HuH-7.5 (cell line): ENCODE data around the gene SEMA6B.

ENCODE experiments used
- DNase-seq: peaks from one replicate; pipeline ENCODE4 v3.0.0; 2011; ENCODE audit warnings: low spot score

The SEMA6B gene

DNA sequence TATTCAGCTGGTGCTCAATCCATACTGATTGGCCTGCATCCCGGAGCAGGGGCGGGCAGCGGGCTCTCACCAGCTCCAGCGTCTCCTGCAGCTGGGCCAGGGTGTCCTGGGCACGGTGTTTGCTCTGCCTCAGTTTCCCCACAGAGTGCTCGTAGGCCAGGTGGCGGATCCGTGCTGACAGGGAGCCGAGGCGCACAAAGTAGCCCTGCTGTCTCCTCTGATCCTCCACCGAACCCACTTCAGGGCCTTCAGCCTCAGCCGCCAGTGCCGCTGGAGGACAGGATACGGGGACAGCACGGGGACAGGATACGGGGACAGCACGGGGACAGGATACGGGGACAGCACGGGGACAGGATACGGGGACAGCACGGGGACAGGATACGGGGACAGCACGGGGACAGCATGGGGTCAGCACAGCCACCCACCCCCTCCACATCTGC, 33.9 kb downstream of the SEMA6B start:
- no peak for DNase-seq

DNA sequence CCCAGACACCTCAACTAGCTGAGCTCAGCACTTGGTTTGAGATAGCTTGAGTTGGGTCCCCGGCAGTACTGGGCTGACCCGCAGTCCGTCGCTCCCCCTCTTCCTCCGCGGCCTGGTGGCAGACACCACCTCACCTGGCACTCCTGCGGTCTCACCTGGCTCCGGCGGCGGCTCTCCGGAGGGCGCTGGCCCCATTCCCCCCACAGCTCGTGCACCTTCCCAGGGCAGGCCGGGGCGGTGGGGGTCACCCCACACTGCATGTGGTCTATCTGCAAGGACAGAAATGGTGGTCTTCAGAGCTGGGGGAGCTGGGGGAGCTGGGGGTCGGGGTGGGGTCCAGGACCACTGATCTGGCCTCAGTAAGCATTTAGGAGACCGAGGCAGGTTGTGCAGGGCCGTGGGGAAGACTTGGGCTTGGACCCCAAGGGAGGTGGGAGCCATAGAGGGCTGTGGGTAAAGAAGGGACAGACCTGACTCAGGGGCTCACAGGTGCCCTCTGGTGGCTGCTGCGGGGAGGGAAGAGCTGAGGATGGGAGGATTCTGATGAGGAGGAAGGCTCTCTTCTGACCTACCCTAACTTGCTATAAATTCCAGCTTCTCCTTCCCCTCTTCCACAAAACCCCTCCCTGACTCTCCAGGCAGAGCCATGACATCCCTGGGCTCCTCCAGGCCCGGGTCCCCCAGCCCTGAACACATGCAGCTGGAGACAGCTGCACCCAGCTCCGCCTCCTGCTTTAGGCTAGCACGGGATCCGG, 34.5 kb downstream of the SEMA6B start:
- DNase-seq = peak; percentile 94

- DNase-seq = peak; percentile 87
Measured at GRCh38 chr19:4523306-4524110, 36.0 kb downstream of the SEMA6B start.

- no peak for DNase-seq
Measured at GRCh38 chr19:4522291-4523002, 37.0 kb downstream of the SEMA6B start.

DNA sequence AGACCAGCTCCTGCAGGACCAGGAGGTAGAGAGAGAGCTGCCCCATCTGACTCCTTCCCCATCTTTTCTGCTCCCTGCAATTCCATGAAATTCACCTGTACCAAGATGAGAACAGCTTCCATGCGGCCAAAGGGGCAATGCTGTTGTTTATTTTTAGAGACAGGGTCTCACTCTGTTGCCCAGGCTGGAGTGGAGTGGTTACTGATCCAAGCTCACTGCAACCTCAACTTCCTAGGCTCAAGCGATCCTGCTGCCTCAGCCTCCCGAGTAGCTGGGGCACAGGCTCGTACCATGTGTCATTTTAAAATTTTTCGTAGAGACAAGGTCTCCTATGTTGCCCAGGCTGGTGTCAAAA, 37.6 kb downstream of the SEMA6B start:
- DNase-seq = no peak

DNA sequence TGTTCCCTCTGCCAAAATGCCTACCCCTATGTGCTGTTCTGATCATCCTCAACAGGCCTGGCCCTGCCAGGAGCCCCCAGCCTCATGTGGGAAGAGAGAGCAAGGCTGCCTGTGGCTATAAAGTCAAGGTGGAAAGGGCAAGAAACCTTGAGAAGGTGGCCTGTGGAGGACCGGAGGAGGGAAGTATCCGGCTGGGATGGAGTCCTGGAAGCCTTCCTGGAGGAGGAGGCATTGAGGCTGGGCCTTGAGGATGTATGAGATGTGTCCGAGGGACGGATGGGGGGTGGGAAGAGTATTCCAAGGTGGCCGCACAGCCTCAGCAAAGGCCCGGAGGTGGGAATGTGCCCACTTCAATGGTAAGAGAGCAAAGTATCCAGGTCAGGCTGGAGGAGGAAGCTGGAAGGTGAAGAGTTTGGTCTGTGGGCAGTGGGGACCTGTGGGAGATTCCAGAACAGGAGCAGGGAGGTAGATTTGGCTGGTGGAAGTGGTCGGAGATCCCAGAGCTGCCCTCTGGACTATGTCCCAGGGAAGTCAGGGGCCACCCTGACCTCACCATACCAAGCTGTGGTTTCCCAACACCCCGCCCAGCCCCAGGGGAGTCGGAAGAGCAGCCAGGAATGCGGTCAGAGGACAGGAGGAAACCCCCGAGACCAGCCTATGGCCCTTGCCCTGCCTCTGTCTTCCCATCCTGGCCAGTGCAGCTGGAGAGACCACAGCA, 38.2 kb downstream of the SEMA6B start:
- DNase-seq = peak; percentile 96

GRCh38 chr19:4519521-4520277, 39.8 kb downstream of the SEMA6B start:
- DNase-seq = no peak

DNA sequence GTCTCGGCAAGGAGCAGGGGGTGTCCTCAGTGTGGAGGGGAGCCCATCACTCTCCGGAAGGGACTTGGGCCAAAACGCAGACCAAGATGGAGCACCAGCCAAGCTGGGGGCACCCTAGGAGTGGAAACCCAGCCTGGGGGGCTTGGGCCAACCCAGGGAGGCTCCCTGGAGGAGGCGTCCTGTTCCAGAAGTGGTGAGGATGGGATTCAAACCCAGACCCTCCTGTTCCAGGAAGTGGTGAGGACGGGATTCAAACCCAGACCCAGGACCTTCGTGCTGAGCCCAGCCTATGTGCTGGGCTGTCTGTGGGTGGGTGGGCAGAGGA, 40.4 kb downstream of the SEMA6B start:
- DNase-seq = no peak

DNA sequence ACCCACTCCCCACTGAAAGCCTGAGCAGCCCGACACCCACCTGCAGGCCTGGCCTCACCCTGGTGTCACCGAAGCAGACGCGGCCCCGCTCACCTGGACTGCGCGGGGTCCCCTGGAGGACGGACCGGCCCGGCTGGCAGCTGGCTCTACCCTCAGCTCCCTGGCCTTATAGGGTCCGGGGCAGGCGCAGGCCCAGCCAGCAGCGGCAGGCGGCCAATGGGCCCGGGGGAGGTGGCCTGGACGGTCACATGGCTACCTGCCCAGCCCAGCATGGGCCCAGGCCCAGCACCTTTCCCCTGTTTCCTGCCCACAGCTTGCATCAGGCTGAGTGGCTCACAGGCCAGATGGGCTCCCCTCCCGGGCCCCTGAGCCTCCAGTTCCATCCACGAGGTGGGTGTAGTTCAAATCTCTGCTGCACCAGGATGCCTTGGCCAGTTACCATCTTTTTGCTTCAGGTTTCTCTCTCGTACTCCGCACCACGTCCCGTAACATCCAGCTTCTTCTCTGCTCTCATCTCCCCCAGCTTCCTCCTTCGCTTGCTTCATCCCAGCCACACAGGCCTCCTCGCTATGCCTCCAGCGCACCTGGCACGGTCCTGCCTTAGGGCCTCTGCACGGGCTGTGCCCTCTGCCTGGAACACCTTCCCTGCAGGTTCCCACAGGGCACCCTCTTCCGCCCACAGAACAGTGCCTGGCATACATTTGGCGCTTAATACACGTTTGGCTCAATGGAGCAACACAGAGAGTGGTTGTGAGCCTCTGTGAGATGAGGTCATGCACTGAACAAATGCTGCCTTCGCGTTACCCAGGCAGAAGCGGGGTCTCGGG, 40.9 kb downstream of the SEMA6B start, which contains the start of gene PLIN4:
PLIN4 (minus strand) TSS at position 142 of the 827 bp plus-strand sequence. CDS start 214 bp downstream, outside the sequence.
- no peak for DNase-seq

DNA sequence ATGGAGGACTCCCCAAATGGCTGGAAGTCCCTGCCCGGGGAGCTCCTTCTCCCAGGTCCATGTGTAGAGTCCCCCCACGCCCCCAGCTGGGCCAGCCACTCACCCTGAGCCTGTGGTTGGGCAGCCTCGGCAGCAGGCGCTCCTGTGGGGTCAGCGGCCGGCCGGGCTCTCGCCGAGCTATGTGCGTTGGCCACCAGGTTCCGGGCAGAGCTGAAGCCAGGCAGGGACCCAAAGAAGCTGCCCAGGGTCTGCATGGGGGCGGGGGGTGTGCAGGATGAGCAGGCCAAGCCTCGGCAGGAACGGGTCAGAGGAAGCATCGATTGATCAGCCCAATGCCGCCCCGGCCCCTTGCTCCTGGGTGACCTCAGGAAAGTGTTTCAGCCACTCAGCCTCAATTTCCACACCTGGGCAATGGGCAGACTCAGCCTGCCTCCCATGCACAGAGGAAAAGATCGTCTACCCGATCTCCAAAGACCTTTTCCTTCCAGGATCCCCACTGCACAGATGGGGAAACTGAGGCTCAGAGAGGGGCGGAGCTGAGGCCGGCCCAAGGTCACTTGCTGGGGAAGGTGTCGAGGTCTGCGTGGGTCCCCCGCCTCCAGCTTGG, 41.9 kb downstream of the SEMA6B start:
- no peak for DNase-seq

DNA sequence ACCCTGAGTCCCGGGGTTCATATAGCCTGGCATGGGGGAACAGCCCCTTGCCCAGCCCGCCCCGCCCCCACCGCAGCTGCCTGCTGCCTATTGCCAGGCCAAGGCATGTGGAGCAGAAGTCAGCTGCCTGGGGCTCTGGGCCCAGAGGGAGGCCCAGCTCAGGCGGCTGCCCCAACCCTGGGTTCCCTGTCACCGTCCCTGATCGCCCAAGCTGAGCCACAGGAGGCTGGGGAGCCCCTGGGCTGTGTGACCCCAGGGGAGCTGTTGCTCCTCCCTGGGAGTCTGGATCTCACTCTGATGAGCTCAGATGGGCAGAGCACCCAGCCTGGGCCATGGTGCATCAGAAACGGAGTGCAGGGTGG, 42.6 kb downstream of the SEMA6B start:
- no peak for DNase-seq

GRCh38 chr19:4516199-4516938, 43.1 kb downstream of the SEMA6B start:
- peak; percentile 68 for DNase-seq

GRCh38 chr19:4515732-4516131, 43.8 kb downstream of the SEMA6B start:
- DNase-seq = no peak

GRCh38 chr19:4513248-4513647, 46.2 kb downstream of the SEMA6B start:
- DNase-seq = no peak

GRCh38 chr19:4512070-4512469, 47.4 kb downstream of the SEMA6B start:
- DNase-seq = no peak

DNA sequence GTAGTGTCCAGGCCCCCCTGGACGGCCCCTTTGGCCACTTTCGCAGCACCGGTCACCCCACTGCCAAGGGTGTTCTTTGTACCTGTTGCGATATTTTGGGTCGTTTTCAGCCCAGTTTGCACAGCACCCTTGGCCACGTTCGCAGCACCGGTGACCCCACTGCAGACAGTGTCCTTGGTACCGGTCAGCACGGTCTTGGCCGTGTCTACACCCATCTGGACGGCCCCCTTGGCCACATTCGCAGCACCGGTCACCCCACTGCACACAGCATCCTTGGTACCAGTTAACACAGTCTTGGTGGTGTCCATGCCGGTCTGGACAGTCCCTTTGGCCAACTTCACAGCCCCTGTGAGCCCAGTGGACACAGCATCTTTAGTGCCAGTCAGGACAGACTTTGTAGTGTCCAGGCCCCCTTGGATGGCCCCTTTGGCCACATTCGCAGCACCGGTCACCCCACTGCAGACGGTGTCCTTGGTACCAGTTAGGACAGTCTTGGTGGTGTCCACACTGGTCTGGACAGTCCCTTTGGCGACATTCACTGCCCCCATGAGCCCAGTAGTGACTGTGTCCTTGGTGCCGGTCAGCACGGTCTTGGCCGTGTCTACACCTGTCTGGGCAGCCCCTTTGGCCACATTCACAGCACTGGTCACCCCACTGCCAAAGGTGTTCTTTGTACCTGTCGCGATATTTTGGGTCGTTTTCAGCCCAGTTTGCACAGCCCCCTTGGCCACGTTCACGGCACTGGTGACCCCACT, 48.0 kb downstream of the SEMA6B start:
- no peak for DNase-seq

- DNase-seq = no peak
Measured at GRCh38 chr19:4510435-4511255, 48.8 kb downstream of the SEMA6B start.

DNA sequence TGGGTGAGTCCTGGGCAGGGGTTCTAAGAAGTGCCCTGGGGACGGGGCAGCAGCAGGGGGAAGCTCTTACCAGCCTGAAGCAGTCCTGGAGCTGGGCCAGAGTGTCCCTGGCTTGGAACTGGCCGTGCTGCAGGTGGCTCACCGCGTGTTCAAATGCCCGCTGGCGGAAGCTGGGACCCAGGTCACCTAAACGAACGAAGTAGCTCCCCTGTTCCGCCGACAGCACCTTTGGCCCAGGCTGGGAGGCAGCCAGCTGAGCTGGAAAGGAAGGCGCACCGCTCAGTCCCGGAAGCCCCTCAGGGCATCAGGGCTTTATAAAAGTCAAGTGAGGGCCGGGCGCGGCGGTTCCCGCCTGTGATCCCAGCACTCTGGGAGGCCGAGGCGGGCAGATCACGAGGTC, 50.8 kb downstream of the SEMA6B start:
- no peak for DNase-seq
